Measurements from ENCODE around the gene PMEPA1. TPM values are rescaled to one million over a fixed set of nuclear protein-coding genes. Genes with fewer than 3 reads are reported as not detected.

The PMEPA1 gene
- total RNA-seq, 2 experiments from 2014 or later: 15.7 to 18.0 TPM

- Histone ChIP-seq H3K9me3 (ENCODE audit: control insufficient read depth in 1 of 2, insufficient read depth in 1 of 2, low read length in 2 of 2) (no peaks in the 10 kb centered on the region), H3K4me3 (ENCODE audit: low read length) (no peak overlapping the region), H3K4me1 (ENCODE audit: insufficient read depth, low read length) (no peaks in the 10 kb centered on the region), H3K36me3 (ENCODE audit: insufficient read depth, low read length) (no peaks in the 10 kb centered on the region), H3K27ac (ENCODE audit: low read depth in 1 of 2, low read length in 2 of 2) (no peak overlapping the region), H3K27me3 (ENCODE audit: control insufficient read depth in 1 of 2, insufficient read depth in 2 of 2, low read length in 2 of 2) (peaks cover 0 to 2% of the 10 kb centered on the region in 2 experiments)
- Mint-ChIP-seq H3K36me3 (ENCODE audit: low read depth) (no peaks in the 10 kb centered on the region), H3K27me3 (peaks cover 31% of the 10 kb centered on the region), H3K4me3 (no peak overlapping the region), H3K9me3 (no peaks in the 10 kb centered on the region), H3K4me1 (ENCODE audit: low read depth) (no peaks in the 10 kb centered on the region), H3K27ac (no peak overlapping the region)
- DNase-seq (no peak), ATAC-seq (ENCODE audit: poor library complexity) (no peak)
- no peak for TF ChIP-seq CTCF (IDR thresholded peaks at IDR 0.05)
- CTCF ChIA-PET: no interaction called here
- intact Hi-C loops (cut with DNase I, micrococcal nuclease): no loop called here
- POLR2A ChIA-PET: interaction anchor here (0.6 kb wide), 1 partner anchor 587 kb away, joined by 3 read pairs; no protein-coding TSS in a partner anchor
Measured at GRCh38 chr20:57724610-57725405, 15.0 kb upstream of the PMEPA1 start.

GRCh38 chr20:57723816-57724215, 14.0 kb upstream of the PMEPA1 start:
- peaks cover 5% of the 10 kb centered on the region for H3K4me1 Mint-ChIP-seq (ENCODE audit: low read depth)
- no peaks in the 10 kb centered on the region for H3K36me3 Mint-ChIP-seq (ENCODE audit: low read depth)
- Histone ChIP-seq H3K9me3 (ENCODE audit: control insufficient read depth in 1 of 2, insufficient read depth in 1 of 2, low read length in 2 of 2) (no peaks in the 10 kb centered on the region), H3K4me3 (ENCODE audit: low read length) (no peak overlapping the region), H3K27ac (ENCODE audit: low read depth in 1 of 2, low read length in 2 of 2) (no peak overlapping the region), H3K36me3 (ENCODE audit: insufficient read depth, low read length) (no peaks in the 10 kb centered on the region), H3K27me3 (ENCODE audit: control insufficient read depth in 1 of 2, insufficient read depth in 2 of 2, low read length in 2 of 2) (peaks cover 0 to 2% of the 10 kb centered on the region in 2 experiments), H3K4me1 (ENCODE audit: insufficient read depth, low read length) (peaks cover 8% of the 10 kb centered on the region)
- H3K27ac Mint-ChIP-seq: no peak overlapping the region
- ATAC-seq (ENCODE audit: poor library complexity) (no peak), DNase-seq (no peak)
- no peak overlapping the region for H3K4me3 Mint-ChIP-seq
- no peaks in the 10 kb centered on the region for H3K9me3 Mint-ChIP-seq
- TF ChIP-seq CTCF (IDR thresholded peaks at IDR 0.05): no peak
- peaks cover 31% of the 10 kb centered on the region for H3K27me3 Mint-ChIP-seq
- POLR2A ChIA-PET: no interaction called here
- intact Hi-C loops (cut with DNase I, micrococcal nuclease): no loop called here
- CTCF ChIA-PET: no interaction called here

GRCh38 chr20:57719951-57720350, 10.1 kb upstream of the PMEPA1 start:
- H3K36me3 Mint-ChIP-seq (ENCODE audit: low read depth): no peaks in the 10 kb centered on the region
- no peak for DNase-seq
- intact Hi-C loops (cut with DNase I, micrococcal nuclease): loop anchor here (2.0 to 10.0 kb wide), 4 partner anchors 13 to 932 kb away; partner anchors contain the start of genes VAPB (in 2 of the 2) and STX16 (in 1 of the 2)
- POLR2A ChIA-PET: interaction anchor here (1.5 kb wide), 1 partner anchor 10 kb away, joined by 3 read pairs; the partner anchor contains the start of gene PMEPA1
- peaks cover 6% of the 10 kb centered on the region for H3K27me3 Mint-ChIP-seq
- H3K27ac Mint-ChIP-seq: no peak overlapping the region
- CTCF ChIA-PET: interaction anchor here (1.3 kb wide), 1 partner anchor 97 kb away, joined by 3 read pairs; no protein-coding TSS in a partner anchor
- no peaks in the 10 kb centered on the region for H3K36me3 ChIP-seq (ENCODE audit: insufficient read depth, low read length)
- peaks cover 13% of the 10 kb centered on the region for H3K4me1 ChIP-seq (ENCODE audit: insufficient read depth, low read length)
- TF ChIP-seq CTCF (IDR thresholded peaks at IDR 0.05): no peak
- no peak for ATAC-seq (ENCODE audit: poor library complexity)
- peaks cover 16% of the 10 kb centered on the region for H3K4me1 Mint-ChIP-seq (ENCODE audit: low read depth)
- no peaks in the 10 kb centered on the region for H3K9me3 Mint-ChIP-seq
- peaks cover 0 to 2% of the 10 kb centered on the region in 2 experiments for H3K27me3 ChIP-seq (ENCODE audit: control insufficient read depth in 1 of 2, insufficient read depth in 2 of 2, low read length in 2 of 2)
- no peaks in the 10 kb centered on the region for H3K9me3 ChIP-seq (ENCODE audit: control insufficient read depth in 1 of 2, insufficient read depth in 1 of 2, low read length in 2 of 2)
- no peak overlapping the region for H3K4me3 ChIP-seq (ENCODE audit: low read length)
- H3K27ac ChIP-seq (ENCODE audit: low read depth in 1 of 2, low read length in 2 of 2): no peak overlapping the region
- no peak overlapping the region for H3K4me3 Mint-ChIP-seq

Measured in CD4-positive, alpha-beta T cell (primary cell).